HG03066 (cell line): ENCODE measurements around the gene YWHAE.
"Not testable (repeated sequence)": the region's sequence is repeated elsewhere in the genome, so short reads cannot be mapped to it uniquely, and the experiment has no call there.

Experiments used
- ATAC-seq: cut with Tn5 transposase; IDR thresholded peaks from one replicate; pipeline ENCODE4 v1.9.1; 2021; ENCODE audit warnings: low read depth; ENCODE audit not compliant: unreplicated experiment

YWHAE gene

DNA sequence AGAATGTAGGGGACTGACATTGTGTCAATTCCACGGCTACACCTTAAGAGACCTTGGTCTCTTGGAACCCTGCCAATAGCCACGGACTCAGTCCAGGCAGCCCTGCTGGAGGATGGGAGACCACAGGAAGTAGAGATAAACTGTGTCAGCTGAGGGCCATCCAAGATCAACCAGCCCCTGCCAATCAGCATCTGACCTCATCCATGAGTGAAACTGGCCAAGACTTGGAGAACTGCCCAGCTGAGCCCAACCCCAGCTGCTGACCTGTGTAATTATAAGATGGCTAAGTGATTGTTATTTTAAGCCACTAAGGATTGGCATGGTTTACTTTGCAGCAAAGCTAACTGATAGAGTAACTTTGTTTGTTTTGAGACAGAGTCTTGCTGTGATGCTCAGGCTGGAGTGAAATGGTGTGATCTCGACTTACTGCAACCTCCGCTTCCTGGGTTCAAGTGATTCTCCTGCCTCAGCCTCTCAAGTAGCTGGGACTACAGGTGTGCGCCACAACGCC, 13.3 kb upstream of the YWHAE start:
- no peak for ATAC-seq

DNA sequence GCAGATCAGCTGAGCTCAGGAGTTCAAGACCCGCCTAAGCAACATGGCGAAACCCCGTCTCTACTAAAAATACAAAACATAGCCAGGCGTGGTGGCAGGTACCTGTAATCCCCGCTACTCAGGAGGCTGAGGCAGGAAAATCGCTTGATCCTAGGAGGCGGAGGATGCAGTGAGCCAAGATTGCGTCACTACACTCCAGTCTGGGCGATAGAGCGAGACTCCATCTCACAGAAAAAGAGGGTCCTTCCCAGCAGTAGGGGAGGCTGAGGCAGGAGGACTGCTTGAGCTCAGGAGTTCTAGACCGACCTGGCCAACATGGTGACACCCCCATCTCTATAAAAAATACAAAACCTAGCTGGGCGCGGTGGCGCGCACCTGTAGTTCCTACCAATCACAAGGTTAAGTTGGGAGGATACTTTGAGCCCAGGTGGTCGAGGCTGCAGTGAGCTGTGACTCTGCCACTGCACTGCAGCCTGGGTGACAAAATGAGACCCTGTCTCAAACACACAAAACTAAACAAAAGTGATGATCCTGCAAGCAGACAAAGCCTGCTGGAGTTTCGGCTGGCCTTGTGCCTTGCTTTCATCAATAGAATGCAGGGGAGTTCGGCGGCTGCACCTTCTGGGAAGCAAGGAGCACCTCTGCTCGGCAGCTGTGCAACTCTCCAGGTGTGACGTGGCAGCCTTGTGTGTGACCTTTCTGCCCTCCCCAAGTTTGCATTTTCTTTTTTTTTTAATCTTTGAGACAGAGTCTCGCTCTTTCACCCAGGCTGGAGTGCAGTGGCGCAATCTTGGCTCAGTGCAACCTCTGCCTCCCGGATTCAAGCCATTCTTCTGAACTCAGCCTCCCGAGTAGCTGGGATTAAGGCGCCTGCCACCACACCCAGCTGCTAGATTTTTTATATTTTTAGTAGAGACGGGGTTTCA, 12.4 kb upstream of the YWHAE start:
- ATAC-seq = no peak

DNA sequence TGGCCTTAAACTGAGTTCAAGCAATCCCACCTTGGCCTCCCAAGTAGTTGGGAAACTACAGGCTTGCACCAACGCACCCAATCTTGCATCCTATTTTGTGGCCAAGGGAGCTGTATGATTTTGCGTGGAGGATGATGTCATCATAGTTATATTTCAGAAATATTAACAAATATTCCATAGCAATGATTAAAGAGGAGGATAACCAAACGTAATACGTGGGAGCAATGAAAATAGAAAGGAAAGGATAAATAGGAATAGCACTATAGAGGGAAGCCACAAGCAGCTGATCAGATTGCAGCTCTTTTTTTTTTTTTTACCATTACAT, 2.2 kb upstream of the YWHAE start:
- ATAC-seq = no peak

DNA sequence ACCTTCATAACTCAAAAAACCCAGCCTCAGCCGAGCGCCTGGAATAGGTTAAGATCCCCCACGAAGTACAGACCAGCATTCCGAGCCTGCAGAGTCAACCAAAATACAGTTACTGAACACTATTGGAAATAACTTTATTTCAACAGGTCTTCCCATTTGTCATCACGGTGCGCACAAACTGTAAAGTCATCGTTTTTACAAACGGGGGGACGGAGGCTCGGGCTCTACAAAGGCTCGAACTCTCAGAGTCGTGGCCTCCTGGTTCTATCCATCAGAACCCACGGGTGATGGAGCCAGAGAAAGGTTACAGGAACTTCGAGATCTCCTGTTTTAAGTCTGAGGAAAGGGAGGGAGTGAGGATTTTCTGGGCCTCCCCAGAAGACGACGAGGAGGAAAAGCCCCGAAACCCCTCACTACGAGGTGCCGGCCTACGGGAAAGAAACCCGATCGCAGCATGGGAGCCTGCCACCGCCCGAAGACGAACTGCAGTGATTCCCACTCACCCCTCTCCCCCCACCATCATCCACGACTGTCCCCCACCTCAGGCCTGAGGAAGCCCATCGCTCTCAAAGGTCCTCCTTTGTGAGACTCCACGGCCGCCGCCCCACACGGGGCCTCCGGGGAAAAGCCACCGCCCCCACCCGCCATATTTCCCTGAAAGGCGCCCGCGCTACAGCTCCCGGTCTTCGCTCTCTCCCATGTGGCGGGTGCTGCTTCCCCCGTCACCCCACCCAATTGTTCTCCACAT, 917 bp downstream of the YWHAE start:
- ATAC-seq = no peak

DNA sequence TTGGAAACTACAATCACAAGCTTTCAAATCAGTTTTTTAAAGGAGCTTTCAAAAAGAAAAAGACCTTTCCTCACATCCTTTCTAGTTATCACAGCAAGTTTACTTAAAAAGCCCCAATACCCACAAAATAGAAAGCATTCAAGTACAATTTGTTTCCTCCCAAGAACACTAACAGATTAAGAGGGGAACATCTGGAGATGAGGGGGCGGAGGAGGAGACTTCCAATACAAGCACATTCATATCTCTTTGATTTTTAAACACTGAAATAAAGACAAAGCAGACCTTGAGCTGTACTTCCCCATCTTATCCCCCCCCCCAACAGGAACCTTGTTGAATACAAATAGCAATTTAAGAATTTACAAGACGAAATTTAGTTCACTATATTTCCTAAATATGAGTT, 2.0 kb downstream of the YWHAE start:
- ATAC-seq = no peak

DNA sequence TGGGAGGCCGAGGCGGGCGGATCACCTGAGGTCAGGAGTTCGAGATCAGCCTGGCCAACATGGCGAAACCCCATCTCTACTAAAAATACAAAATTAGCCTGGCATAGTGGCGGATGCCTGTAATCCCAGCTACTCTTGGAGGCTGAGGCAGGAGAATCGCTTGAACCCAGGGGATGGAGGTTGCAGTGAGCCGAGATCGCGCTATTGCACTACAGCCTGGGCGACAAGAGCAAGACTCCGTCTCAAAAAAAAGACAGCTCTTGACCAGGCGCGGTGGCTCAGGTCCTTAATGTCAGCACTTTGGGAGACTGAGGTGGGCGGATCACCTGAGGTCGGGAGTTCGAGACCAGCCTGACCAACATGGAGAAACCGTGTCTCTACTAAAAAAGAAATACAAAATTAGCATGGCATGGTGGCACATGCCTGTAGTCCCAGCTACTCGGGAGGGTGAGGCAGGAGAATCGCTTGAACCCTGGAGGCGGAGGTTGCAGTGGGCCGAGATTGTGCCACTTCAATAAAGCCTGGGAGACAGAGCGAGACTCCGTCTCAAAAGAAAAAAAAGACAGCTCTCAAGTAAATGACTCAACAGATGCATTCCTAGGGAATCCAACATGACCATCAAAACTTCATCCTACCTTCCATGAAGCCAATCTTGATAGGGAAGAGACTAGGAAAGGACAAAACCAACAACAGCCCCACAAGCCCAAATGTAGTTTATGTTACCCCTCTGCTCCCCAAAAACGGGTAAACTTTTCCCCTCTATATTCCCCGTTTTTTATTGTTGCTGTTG, 4.0 kb downstream of the YWHAE start:
- ATAC-seq = not testable (repeated sequence)

DNA sequence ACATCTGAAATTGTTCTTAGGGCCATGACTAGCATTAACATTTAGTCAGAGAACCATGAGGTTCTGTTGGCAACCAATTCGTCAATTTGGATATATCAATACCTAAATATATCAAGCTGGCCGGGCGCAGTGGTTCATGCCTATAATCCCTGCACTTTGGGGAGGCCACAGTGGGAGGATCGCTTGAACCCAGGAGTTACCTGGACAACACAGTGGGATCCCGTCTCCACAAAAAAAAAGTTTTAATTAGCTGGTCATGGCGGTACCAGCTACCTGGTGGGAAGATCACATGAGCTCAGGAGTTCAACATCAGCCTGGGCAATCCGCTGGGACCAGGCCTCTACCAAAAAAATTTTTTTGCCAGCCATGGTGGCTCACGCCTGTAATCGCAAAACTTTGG, 8.4 kb downstream of the YWHAE start:
- ATAC-seq = no peak

DNA sequence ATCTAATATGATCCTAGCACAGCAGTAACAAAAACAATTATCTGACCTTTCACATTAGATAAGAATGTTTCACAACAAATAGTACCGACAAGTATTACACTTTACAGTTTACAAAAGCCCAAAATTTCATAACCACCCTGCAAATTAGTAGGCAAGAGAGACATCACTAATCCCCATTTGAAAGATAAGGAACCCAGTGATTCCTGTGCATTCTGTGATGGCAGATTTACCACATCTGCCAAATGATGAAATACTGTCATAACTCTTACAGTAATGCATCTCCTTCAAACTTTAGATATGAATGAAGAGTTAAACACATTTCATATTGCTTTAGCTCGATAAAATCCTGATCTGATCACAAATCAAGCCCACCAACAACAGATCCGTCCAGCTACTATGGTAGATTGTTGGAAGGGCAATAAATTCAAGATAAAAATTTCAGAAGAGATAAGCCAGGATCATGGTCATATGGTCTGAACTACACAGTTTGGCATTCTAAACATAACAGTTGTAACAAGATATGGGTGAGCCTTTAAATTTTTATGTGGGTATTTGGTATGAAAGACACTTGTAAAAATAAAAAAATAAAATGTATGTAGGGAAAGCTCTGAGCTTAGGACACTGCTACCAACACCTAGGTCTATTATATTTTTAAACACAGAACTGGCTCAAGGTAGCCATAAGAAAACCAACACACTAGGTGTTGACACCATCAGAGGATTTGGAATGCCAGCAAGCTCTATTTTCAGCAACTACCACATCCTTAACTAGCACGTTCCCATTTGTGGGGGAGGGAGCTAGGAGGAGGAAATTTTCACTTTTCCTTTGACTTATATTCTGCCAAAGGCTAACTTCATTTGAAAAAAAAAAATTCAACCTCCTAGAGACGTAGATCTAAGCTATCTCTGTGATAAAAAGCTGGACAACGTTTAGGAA, 9.3 kb downstream of the YWHAE start:
- ATAC-seq = no peak

DNA sequence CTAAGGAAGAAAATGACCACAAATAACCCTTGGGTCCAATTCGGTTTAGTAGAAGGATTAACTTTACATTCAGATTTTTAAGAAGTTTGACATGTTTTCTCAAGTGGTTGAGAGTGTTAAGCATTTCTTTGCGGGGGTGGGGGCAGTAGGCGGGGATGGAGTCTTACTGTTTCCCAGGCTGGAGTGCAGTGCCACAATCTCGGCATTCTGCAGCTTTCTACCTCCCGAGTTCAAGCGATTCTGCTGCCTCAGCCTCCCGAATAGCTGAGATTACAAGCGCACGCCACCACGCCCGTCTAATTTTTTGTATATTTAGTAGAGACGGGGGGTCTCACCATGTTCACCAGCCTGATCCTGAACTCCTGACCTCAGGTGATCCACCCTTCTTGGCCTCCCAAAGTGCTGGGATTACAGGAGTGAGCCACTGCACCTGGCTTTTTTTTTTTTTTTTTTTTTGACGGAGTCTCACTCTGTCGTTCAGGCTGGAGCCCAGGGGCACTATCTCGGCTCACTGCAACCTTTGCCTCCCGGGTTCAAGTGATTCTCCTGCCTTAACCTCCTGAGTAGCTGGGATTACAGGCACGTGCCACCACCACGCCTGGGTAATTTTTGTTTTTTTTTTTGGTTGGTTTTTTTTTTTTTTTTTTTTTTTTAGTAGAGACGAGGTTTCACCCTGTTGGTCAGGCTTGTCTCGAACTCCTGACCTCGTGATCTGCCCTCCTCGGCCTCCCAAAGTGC, 12.4 kb downstream of the YWHAE start:
- not testable (repeated sequence) for ATAC-seq

DNA sequence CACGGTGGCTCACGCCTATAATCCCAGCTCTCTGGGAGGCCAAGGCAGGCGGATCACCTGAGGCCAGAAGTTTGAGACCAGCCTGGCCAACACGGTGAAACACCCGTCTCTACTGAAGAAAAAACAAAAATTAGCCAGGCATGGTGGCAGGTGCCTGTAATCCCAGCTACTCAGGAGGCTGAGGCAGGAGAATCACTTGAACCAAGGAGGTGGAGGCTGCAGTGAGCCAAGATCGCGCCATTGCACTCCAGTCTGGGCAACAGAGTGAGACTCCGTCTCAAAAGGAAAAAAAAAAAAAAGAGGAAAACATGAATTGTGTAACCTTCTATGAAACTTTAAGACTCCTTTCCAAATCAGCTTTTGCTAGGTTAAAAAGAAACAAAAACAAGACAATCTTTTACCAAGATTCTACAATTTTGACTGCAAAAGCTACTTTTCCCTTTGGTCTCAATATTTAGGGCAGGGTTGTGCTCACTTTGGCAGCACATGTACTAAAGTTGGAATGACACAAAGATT, 13.3 kb downstream of the YWHAE start:
- not testable (repeated sequence) for ATAC-seq

DNA sequence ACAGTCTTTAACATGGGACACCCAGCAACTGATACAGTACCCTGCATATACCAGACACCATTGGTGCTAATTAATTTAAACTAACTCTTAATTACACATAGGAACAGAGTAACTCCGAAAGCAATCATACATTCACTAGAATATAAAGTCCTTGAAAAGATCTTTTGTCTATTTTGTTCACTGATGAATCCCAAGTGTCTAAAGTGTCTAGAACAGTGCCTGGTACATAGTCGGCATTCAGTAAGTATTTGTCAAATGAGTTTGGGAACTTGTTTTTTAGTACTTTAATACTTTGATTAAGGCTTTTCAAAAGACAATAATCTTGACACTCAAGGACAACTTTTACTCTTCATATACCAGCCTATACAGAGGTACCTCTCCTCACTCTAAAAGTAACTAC, 13.8 kb downstream of the YWHAE start:
- ATAC-seq = no peak

DNA sequence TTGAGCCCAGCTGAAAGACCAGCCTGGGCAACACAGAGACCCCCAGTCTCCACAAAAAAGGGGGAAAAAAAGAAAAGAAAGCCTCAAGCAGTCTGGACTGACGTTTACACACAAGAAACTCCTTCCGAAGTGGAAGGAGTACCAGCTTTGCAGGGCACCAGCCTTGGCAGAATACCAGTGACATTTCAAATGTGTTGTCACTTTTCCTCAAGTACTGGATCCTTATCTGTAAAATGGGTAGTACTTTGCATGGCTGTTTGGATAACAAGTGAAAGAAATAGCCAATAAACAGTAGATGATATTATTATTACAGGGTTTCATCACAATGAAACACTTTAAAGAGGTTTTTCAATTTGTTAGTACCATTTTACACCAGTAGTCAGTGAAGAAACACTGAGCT, 14.2 kb downstream of the YWHAE start:
- ATAC-seq = no peak

DNA sequence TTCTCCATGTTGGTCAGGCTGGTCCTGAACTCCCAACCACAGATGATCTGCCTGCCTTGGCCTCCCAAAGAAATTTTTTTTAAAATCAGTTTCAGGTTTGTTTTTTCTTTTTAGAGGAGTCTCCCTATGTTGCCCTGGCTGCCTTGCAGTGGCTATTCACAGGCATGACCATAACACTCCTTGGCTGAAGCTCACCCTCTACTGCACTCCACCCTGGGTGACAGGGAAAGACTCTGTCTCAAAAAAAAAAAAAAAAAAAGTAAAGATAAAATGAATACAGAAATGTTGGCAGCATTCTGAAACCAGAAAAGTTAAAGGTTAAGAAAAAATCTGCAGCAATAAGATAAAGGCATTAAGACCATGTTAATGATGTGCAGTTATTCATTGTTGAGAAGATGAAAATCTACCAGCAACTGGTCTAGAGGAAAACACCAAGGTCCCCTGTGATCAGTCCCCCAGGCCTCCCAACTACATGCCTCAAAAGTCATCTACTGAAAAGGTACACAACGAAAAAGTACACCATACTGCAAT, 15.1 kb downstream of the YWHAE start:
- ATAC-seq = no peak

DNA sequence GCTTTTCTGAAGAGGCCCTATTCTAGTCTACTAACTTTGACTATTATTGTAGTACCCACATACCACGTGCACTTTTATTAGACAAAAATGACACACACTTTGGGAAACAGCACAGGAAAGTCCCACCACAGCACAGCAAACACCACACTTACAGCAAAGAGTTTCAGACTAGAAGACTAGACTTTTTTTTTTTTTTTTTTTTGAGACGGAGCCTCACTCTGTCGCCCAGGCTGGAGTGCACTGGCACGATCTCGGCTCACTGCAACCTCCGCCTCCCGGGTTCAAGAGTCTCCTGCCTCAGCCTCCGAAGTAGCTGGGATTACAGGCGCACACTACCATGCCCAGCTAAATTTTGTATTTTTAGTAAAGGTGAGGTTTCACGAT, 20.1 kb downstream of the YWHAE start:
- ATAC-seq = no peak

DNA sequence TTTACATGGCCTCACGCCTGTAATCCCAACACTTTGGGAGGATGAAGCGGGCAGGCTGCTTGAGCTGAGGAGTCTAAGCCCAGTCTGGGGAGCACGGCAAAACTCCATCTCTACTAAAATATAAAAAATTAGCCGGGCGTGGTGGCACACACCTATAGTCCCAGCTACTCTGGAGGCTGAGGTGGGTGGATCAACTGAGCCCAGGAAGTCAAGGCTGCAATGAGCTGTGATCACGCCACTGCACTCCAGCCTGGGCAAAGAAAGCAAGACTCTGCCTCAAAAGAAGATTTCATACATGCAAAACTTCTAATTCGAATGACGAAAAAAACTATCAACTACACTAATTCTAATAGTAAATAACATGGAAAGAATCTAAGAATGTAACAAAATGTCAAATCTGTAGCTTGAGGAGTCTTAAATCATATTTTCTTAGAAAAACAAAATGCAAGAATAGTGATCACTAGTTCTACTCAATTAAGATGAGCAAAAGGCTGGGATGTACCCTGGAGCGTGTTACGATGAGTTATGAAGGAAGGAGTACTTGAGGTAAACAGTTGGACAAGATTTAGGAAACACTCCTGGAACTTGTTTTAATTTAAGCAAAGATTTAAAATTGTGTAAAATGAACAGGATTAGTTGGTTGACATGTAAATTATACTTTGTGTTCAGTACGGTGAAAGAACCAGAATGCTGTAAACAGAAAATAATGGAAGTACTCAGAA, 20.7 kb downstream of the YWHAE start:
- no peak for ATAC-seq

DNA sequence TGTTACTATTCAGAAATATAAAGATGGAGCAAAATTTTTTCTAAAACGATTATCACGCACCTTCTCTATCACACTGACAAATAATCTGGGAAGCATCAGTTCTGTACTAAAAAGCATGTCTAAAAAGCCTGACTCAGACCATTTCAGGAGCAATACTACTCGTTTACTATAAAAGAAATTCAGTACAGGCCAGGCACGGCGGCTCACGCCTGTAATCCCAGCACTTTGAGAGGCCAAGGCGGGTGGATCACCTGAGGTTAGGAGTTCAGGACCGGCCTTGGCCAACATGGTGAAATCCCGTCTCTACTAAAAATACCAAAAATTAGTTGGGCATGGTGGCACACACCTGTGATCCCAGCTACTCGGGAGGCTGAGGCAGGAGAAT, 21.6 kb downstream of the YWHAE start:
- ATAC-seq = not testable (repeated sequence)

DNA sequence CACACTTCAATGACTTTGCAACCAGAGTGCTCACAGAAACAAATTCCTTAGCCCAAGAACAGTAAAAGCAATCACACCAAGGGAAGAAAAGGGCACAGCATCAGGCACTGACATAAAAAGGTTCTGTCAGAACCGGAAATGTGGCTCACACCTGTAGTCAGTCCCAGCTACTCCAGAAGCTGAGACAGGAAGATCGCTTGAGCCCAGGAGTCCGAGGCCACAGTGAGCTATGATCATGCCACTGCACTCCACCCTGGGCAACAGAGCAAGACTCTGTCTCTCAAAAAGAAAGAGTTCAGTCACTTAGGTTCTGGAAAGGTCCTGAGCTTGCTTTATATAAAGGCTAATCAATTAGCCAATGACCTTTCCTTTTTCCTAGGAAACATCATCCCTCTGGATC, 22.7 kb downstream of the YWHAE start:
- no peak for ATAC-seq

DNA sequence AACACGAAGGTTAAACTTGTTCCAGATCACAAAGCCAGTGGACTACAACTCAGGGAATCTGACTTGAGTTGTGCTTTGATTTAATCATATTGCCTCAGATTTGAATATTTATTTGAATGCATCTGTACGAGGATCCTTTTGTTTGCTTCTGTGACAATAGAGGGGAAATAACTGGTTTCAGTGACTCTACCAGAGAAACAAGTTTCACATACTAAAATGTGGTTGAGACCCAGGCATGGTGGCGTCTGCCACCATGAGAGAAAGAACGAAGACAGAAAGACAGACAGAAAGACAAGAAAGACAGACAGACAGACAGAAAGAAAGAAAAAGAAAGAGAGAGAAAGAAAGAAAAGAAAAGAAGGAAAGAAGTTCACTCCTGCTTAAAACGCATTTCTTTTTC, 24.0 kb downstream of the YWHAE start:
- ATAC-seq = no peak
